Measurements from ENCODE around the gene SPON1.

- no peak for TF ChIP-seq EP300 (IDR thresholded peaks at IDR 0.05; ENCODE audit: low read depth)
- TF ChIP-seq POLR2A (IDR thresholded peaks at IDR 0.05), result no peak
- no peak for TF ChIP-seq POLR2AphosphoS5 (IDR thresholded peaks at IDR 0.05)
- TF ChIP-seq CTCF (IDR thresholded peaks at IDR 0.05), result no peak
These were observed 35.5 kb upstream of the SPON1 start for GRCh38 chr11:13926981-13927380.

Data from transverse colon (tissue), 4 donors.